Left forelimb (tissue), 1 donor: ENCODE results near the gene REXO1.
A peak's percentile ranks its signal among the peaks of the same experiment; 100 is the strongest.

ENCODE experiments used
- DNase-seq: peaks from one replicate; pipeline ENCODE4 v3.0.0-alpha.2; 2018; ENCODE audit warnings: low spot score

Gene REXO1

DNA sequence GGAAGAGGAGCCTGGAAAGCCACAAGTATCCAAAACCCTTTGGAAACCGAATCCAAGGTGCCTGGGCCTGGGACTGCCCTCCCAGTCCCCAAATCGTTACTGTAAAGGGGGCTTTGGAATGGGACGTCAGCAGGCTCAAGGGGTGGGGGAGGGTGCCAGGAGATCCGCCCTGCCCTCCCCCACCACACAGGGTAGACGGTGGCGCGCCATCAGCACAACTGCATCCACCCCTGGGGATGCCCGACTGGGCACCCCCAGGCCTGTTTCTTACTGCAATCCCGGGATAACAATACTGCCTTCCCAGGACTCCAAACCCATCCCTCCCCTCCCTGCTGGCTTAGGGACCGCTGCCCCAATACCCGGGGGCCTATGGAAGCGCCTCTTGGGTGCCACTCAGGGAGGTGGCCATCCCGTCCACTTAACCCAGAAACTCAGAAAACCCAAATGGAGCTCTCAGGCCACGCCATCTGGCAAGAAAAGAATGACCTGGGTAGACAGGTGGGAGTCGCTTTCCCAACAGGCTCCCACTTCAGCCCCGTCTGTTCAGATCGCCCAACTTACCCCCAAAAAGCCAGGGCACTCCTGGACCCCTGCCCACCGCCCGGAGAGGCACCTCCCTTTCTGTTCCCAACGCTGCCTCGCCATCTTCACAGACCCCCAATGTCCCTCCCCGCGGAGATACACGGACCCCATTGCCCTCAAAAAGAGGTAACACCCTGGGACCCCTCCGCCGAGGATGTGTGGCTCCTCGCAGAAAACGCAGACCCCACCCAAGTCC lies 12.7 kb upstream of the REXO1 start:
- DNase-seq, result no peak

DNA sequence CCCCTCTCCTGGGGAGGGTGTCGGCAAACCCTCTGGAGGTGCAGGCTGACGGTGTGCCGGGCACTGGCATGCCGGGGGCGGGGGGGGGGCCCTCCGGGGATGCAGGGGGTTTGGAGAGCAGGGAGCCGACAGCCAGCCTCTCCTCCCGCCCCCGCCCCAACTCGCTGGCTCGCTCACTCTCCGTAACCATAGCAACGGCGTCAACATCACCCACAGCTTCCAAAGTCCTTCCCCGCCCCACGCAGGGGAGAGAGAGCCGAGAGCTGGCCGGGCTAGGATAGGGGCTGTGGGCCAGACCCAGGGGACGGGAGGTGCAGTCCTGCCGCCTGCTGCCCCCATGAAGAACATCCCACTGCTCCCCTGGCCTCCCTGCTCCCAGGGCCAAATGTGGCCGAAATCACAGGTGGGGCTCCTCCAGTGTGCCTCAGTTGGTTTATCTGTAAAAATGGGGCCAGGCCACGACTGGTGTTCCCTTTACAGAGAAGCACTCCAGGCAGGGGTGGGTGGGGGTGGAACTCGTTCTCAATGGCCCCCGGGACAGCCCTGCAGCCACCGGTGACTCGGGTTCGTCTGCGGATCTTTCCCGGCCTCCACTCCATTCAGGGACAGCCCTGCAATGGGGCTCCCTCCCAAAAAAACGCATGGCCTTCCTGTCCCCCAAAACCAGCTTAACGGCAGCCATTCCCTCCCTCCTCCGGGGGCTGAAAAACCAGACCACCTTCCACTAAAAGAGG lies 11.9 kb upstream of the REXO1 start:
- DNase-seq, result peak; percentile 85

DNA sequence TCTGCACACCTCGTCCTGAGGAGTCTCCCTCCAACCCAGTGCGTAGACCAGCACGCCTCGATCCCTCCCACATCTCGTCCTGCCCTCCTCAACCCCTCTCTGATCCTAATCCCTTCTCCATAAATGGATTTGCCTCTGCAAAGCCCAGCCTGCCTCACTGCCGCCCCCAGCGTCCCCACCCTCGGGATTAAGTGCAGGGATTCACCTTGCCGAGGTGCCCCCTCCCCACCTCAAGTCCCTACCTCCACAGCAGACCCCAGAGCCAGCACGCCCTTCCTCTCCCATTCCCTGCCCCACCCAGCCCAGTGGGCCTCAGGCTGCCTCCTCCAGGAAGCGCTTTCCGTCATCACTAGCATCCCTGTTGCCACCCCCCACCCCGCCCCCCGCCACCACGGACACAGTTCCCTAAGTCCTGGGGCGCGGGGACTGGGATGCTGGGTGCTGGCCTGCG lies 11.1 kb upstream of the REXO1 start:
- DNase-seq, result no peak

DNA sequence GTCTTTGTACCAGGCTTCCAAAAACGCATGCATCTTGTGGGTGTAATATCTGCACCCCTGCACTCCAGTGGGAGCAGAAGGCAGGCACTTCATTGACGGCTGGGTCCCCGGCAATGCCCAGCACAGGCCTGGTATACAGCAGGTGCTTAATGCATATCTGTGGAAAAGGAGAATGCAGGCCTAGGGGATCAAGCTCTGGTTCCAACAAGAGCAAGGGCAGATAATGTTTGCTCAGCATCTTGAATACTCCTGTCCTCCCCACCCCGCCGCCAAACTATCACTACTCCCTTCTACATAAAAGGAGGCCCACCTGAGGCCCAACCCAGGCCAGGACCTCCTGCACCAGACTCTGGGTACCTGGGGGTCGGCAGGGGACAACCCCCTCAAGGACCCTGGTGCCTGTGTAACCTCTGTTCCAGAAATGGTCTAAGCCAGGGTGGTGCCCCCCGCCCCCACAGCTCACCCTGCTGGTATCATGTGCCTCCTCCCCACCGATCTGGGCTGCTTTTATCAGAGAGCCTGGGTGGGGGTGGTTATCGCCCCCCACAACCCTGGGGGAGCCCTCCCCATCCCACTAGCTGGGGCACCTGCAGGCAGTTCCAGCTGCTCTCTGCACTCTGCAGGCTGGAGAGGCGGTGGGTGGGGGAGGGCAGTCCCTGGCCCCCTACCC lies 10.3 kb upstream of the REXO1 start:
- no peak for DNase-seq

DNA sequence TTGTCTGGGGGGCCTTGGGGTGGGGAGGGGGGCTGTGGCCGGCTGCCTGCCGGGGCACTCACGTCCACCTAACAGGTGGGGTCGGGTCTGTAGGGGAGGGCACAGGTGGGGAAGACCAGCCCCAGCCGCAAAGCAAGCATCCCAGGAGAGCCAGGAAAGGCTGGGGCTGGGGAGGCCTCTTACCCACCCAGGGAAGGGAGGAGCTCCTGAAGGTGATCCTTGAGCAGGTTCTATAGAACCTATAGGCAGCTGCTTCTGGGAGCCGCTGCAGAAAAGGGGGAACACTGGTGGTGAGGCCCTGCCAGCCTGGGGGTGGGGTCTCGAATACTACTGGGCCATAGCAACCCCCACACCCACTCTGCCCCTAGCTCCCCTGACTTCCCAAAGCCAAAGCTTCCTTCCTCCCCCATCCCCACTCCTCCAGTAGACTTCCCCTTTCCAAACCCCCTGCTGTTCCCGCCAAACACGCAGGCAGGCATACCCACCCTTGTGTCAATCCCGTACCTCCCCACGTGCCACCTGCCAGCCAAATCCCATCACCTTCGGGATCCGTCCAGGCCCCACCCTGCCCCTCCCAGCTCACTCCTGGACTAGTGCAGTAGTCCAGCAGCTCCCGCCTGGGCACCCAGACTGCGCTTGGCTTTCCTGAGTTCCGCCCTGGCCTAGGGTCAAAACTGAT lies 9.5 kb upstream of the REXO1 start:
- no peak for DNase-seq

GRCh38 chr19:1856698-1857603 lies 8.7 kb upstream of the REXO1 start:
- DNase-seq, result no peak

DNA sequence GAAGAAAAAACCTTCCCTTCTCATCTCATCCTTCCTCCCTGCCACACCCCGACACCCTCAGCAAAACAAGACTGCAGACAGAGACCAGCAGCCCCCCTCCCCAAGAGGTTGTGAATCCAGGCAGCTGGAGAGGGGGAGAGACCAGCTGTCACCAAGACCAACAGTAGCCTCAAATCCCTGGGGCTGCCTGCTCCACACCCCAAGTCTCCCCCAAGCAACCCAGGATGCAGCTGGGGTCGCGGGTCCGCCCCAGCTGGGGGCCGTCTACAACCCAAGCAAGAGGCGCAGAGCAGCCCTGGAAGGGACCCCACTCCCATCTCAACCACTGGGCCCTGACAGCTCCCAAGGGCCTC lies 8.0 kb upstream of the REXO1 start:
- no peak for DNase-seq

DNA sequence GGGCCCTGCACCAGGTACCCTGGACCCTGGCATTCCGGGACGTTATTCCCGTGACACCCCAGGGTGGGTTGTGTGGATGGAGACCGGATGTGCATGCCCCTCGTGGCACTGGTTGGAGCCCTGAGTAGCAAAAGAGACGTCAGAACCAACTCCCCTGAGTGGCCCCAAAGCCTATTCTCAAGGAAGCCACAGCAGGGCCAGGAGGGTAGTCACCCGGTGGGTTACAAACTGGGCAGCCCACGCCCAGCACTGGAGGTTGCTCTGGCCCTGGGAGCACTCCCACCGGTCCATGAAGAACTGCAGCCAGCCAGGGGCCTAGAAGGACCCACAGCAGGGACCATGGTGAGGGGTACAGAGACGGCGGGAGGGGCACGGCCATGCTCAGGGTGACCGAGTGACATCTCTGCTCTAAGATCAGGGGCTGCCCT lies 7.6 kb upstream of the REXO1 start:
- DNase-seq, result no peak

GRCh38 chr19:1855040-1855827 lies 7.0 kb upstream of the REXO1 start:
- peak; percentile 91 for DNase-seq

DNA sequence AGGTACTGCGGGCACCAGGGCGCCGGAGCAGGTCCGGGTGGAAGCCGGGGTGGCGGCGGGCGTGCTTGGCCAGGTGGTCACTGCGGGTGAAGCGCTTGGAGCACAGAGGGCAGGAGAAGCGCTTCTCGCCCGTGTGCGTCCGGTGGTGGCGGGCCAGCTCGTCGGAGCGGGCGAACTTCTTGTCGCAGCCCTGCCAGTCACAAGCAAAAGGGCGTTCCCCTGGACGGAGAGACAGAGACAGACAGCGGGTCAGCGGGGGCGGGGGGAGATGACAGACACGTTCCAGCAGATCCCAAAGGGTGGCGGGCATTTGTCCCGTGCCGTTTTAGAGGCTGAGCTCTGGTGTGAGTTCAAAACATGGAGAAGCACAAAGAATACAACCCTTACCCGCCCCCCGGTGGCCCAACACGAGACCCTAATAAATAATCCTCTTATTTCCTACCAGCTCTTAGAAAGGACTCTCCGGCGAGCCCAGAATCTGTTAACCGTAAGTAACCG lies 6.3 kb upstream of the REXO1 start:
- DNase-seq, result no peak

DNA sequence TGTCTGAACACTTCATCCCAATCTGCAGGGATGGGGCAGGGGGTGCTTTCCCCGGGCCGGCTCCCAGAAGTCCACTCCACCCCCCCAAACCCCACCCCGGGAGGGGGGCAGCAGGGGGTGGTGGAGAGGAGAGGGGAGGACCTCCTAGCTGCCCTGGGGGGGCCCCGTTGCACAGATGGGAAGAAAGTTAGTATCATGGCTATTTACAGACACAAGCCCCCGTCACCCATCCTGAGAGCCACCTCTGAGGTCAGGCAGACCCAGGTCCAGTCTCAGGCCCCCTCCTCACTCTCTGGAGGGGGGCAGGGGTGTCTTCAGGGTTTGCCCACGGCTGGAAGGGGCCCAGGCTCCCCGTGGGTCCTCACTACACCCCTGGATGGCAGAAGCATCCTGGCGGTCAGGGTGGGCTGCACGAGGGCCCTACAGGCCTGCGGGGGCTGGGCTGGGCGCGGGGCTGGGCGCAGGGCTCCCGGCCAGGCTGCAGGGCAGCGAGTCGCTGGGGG lies 5.8 kb upstream of the REXO1 start:
- DNase-seq, result no peak

DNA sequence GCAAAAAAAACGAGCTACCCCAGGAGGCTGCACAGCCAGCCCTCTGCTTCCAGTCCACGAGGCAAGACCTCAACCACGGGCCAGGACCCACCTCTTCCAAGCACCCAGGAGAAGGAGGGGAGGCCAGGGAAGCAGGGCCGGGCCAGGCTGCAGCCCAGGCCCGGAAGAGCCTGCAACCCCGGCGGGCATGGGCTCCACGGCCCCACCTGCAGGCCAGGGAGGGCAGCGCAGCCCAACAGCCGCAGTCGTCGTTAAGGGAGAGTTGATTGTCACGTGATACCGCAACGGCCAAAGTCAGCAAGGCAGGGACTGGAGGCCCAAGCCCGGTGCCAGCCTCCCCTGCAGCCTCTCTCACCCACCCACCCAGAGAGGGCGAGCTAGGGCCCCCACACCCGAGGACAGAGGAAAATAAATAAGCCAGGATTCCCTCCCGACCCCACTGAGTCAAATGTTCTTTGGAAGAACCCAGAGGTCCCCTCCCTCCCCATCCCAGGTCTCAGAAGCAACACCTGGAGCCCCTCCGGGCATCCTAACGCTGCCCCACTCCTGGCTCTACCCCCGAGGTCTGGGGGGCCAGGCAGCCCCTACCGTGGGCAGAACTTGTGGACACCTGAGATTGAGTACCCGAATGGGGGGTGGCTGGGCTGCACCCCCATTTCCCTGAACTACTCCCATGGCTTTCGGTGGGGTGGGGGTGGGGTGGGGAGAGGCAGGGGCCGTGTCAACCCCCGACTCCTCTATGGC lies 5.2 kb upstream of the REXO1 start:
- no peak for DNase-seq

GRCh38 chr19:1852581-1853128 lies 4.4 kb upstream of the REXO1 start:
- DNase-seq, result no peak

- no peak for DNase-seq
Measured at GRCh38 chr19:1851654-1852580, 3.6 kb upstream of the REXO1 start.

DNA sequence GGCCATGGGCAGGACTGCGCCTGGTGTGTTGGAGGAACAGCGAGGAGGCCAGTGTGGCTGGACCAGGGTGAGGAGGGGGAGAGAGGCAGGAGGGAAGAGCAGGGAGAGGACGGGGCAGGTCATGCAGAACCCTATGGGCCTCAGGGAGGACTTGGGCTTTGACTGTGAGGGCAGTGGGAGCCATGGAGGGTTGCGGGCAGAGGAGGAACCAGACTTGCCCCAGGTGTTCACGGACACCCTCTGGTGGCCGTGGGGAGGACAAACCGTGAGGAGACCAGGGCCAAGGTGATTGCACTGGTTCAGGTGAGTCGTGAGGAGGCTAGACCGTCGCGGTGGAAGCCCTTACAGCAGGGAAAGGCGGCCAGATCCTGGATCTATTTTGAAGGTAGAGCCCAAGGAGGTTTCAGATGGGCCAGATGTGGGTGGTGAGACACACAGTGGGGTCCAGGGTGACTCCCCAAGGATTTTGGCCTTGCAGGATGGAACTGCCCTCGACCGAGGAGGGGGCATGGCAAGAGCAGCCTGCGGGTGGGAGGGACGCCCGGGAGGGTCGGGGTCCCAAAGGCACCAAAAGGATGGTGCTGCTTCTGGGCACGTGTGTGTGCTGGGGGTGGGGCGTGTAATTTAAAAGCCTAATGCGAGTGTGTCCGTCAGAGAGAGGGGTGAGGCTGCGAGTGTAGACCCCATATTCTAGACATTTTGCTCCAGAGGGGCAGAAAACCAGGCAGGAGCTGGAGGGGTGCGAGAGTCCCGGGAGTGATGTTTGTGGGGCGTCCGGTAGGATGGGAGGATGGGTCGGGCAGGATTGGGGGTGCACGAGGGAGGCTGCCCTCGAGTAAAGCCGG lies 2.7 kb upstream of the REXO1 start:
- DNase-seq, result no peak

- no peak for DNase-seq
Measured at GRCh38 chr19:1849886-1850398, 1.7 kb upstream of the REXO1 start.

DNA sequence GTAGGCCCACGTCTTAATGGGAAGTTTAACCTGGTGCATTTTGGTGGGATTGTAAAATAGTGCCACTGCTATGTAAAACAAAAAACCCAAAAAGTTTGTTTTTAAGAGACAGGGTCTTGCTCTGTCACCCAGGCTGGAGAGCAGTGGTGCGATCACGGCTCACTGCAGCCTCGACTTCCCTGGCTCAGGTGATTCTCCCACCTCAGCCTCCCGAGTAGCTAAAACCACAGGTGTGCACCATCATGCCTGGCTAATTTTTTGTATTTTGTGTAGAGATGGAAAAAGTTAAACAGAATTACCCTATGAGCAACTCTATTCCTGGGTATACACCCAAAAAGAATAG lies 820 bp upstream of the REXO1 start:
- no peak for DNase-seq
